HUDEP-2 (cell line): Measurements from ENCODE around the gene COQ7.

ENCODE experiments used
- DNase-seq, 76 experiments: peaks; one replicate each; lab custom pipeline; 2025; ENCODE audit not compliant: unreplicated experiment in 76 of 76; lab: John Stamatoyannopoulos, UW

The COQ7 gene

GRCh38 chr16:19110537-19111360 lies 43.3 kb downstream of the COQ7 start:
- DNase-seq = no peak

DNA sequence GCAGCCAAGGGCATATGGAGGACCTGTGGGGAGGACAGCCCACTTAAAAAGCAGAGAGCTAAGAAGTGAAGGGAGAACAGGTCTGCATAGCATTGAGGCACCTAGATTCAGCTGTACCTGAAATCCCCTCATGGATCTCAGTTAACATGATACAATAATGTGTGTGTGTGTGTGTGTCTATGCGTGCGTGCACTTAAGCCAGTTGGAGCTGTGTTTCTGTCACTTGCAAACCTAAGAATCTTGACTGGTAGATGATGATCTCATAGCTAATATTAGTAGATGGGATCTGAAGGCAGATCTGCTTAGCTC lies 44.6 kb downstream of the COQ7 start:
- DNase-seq = no peak

DNA sequence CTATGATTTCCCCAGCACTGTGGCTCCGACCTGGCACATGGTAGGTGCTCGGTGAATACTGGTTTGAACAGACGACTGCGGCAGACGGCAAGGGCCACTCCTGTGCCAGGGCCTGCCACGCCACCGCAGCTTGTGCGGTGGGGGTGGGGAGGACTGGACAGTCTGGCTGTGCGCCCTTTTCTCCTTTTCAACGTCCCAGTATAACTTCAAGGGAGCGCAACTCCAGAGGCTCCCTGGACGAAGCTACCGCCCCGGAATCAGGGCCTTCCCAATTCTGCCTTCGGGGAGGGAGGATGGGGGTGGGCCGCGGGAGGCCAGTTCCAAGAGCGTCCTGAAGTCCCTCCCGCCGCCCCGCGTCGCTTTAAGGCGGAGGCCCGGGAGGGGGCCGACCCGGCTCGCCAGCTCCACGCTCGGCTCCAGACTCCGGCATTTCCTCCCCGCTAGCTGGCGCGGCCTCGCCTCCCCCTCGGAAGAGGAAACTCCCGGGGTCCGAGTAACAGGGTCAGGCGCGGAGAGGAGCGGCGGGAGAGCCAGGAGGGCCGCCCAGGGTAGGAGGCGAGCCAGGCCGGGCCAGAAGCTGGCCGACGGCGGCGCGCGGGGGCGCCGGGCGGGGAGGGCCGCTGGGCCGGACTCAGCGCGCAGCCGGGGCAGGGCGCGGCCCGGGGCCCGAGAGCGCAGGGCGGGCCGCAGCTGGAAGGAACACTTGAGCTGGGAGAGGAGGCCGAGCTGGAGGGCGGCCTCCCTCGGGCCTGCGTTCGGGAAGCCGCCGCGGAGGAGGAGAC lies 46.4 kb downstream of the COQ7 start, which contains the start of gene ITPRIPL2:
Gene ITPRIPL2 (plus strand): TSS at position 388 of the 782 bp plus-strand sequence. CDS start 498 bp downstream, outside the sequence.
- peak in 18 of 76 experiments; percentile 10 to 40 (median 20) for DNase-seq

- peak in 7 of 76 experiments; percentile 9 to 40 (median 21) for DNase-seq
These were observed 47.1 kb downstream of the COQ7 start for GRCh38 chr16:19114359-19115147.

DNA sequence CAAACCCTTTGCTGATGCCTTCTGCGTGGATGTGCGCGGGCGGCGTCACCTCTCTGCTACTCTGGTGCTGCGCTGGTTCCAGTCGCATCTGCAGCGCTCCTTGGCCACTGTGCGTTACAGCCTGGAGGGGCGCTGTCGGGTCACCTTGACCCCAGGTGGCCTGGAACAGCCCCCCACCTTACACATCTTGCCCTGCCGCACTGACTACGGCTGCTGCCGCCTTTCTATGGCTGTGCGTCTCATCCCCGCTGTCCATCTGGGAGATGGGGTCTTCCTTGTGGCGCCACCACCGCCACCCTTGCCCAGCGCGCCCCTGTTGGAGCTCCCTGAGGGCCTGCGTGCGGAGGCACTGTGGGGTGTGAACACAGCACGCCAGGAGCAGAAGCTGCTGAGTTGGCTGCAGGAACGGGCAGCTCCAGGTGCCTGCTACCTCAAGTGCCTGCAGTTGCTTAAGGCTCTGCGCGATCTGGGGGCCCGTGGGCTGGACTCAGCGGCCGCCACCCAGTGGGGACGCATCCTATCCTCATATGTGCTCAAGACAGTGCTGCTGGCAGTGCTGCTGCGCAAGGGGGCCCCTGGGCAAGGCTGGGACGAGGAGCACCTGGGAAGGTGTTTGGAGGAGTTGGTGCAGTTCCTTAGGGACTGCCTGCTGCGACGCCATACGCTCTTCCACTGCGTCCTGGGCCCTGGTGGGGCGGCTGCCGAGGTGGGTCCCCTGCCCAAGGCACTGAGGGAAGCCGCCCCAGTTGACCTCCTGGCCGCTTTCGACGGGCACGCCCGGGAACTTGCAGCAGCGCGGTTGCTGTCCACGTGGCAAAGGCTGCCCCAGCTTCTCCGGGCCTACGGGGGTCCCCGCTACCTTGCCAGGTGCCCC lies 48.0 kb downstream of the COQ7 start:
- no peak for DNase-seq

DNA sequence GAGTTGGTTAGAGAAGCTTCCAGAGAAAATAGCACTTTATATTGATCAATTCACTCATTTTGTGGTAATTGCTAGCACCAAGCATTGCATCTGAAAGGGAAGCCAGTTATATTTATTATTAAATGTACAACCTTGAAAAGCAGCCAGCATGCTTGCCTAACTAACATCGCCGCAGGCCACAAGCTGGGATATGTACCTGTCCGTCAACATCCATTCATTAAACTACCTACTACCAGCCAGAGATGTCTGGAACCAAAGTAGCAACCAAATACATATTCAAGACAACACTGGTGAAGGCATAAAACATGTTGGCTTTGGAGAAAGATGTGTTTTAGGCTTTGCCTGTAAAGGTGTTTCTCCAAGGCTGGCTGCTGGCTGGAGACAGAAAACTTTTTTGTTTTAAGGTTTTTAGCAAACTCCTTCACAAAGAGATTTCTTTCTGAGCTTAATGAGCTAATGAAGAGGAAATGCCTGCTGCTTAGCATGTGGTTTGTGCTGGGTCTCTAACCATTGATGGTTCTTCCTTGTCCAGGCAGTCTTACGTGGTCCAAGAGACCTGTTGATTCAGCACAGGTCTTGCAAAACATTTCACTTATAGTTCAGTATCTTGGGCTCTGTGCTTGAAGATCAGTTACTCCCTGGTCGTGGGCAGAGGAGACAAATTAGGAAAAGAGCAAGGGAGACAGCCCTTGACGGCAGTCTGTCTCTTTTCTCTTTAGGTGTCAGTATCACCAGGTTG lies 49.5 kb downstream of the COQ7 start:
- DNase-seq = no peak

DNA sequence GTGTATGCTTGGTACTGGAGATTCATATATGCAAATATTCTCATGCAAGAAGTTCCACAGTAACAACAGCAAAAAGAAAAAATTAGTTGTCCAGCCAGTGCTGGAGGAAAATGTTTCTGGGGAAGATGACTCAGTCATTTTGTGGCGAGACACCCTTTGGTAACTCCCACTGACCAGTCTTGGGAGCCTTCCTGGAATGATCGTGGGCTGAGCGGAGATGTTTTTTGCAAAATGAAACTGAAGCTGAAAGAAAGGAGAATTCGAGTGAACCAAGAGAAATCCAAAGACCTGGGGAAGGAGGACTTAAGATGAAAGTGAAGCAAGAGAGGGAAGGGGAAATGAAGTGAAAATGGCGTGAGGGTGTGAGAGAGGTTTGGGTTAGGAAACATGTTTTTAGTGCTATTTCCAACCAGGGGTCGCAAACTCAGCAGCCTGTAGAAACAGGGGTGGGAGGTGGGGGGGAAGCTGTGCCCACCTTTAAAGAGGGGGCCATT lies 51.6 kb downstream of the COQ7 start:
- peak in 17 of 76 experiments; percentile 2 to 46 (median 14) for DNase-seq

GRCh38 chr16:19119564-19119963 lies 52.1 kb downstream of the COQ7 start:
- peak in 2 of 76 experiments; percentile 11 to 25 for DNase-seq

DNA sequence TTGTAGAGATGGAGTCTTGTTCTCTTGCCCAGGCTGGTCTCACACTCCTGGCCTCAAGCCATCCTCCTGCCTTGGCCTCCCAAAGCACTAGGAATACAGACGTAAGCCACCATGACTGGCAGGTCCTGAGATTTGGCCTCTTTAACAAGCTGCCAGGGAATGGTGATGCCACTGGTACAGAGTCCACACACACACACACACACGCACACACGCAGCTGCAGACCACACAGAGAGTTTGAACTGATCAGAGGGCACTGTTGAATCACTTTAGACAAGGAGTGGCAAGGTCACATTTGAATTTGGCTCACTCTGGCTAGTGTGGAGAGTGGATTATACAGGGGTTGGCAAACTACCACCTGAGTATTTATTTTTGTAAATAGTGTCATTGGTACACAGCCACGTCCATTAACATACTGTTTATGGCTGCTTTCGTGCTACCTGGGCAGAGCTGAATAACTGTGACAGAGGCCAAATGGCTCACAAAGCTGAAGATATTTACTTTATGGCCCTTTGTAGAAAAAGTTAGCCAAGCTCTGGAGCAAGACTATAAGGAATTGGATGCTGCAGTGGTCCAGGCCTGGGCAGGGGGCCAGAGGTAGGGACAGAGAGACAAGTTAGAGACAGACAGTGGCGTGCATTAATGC lies 56.2 kb downstream of the COQ7 start:
- DNase-seq = no peak

GRCh38 chr16:19126300-19126699 lies 58.9 kb downstream of the COQ7 start:
- DNase-seq = no peak

- no peak for DNase-seq
These were observed 59.8 kb downstream of the COQ7 start for GRCh38 chr16:19127205-19127604.

DNA sequence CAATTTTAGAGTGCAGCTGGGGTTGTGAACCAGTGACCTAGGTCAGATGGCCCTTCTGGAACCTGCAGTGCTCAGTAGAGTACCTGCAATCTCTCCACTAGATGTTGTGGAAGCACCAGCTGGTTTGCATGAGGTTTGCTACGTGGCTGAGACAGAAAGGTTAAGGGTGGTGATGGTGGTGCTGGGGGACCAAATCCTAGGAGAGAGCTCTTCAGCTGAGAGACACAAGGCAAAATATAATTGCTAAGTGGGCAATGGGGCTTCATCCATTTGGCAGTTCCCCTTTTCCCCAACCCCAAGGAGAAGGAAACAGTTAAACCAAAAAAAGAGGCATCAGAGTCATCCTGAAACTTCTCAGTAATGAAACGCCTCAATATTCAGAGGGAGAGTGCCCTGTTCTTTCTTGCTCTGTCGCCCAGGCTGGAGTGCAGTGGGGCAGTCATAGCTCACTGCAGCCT lies 60.3 kb downstream of the COQ7 start:
- DNase-seq = no peak

GRCh38 chr16:19128454-19129200 lies 61.2 kb downstream of the COQ7 start:
- no peak for DNase-seq
